HepG2 (cell line): ENCODE data around the gene ILRUN. TPM values are rescaled to one million over a fixed set of nuclear protein-coding genes. Genes with fewer than 3 reads are reported as not detected.
A peak's percentile ranks its signal among the peaks of the same experiment; 100 is the strongest.

Experiments
- CC2D1A ChIP-seq: sonication (generic); formaldehyde crosslinking; IDR thresholded peaks from 2 replicates; pipeline ENCODE4 v1.8.1; 2023; ENCODE audit warnings: mild to moderate bottlenecking, missing genetic modification reagents
- CTCF ChIP-seq: sonication (generic); formaldehyde crosslinking; IDR thresholded peaks from 2 replicates; pipeline ENCODE4 v1.5.0; 2020; ENCODE audit warnings: mild to moderate bottlenecking, missing genetic modification reagents, moderate library complexity
- DRAP1 ChIP-seq: IDR thresholded peaks from 2 replicates; pipeline ENCODE4 v1.6.1; 2016; ENCODE audit warnings: missing genetic modification reagents, missing compliant biosample characterization
- GTF2F1 ChIP-seq: fragments of 150-350 bp; IDR thresholded peaks from 2 replicates; pipeline ENCODE4 v1.6.1; 2014; ENCODE audit warnings: low read length
- HDAC6 ChIP-seq: fragments of 200-600 bp; sonication (generic); IDR thresholded peaks from 2 replicates; pipeline ENCODE4 v1.7.0; 2017; ENCODE audit warnings: mild to moderate bottlenecking, antibody characterized with exemption, low read length, low read depth
- HNF4A ChIP-seq: sonication (generic); formaldehyde crosslinking; IDR thresholded peaks from 2 replicates; pipeline ENCODE4 v1.4.0; 2020; ENCODE audit warnings: missing genetic modification reagents
- ISL2 ChIP-seq: sonication (generic); formaldehyde crosslinking; IDR thresholded peaks from 2 replicates; pipeline ENCODE4 v1.5.0; 2020; ENCODE audit warnings: missing genetic modification reagents
- KLF13 ChIP-seq: sonication (generic); formaldehyde crosslinking; IDR thresholded peaks from 2 replicates; pipeline ENCODE4 v1.4.0; 2020; ENCODE audit warnings: mild to moderate bottlenecking, missing genetic modification reagents
- MAF1 ChIP-seq: sonication (generic); formaldehyde crosslinking; IDR thresholded peaks from 2 replicates; pipeline ENCODE4 v1.5.0; 2020; ENCODE audit warnings: missing genetic modification reagents, borderline replicate concordance
- NFATC3 ChIP-seq: sonication (generic); formaldehyde crosslinking; IDR thresholded peaks from 2 replicates; pipeline ENCODE4 v1.5.1; 2020; ENCODE audit warnings: mild to moderate bottlenecking, missing genetic modification reagents
- PATZ1 ChIP-seq: sonication (generic); formaldehyde crosslinking; IDR thresholded peaks from 2 replicates; pipeline ENCODE4 v1.4.0; 2020; ENCODE audit warnings: missing genetic modification reagents
- REST ChIP-seq, 2 experiments: IDR thresholded peaks; 2 replicates each; pipeline ENCODE4 v1.6.1; 2011 to 2012; ENCODE audit warnings: low read length in 2 of 2, borderline replicate concordance in 1 of 2, low read depth in 1 of 2, mild to moderate bottlenecking in 1 of 2, moderate library complexity in 1 of 2
- RNF219 ChIP-seq: sonication (generic); formaldehyde crosslinking; IDR thresholded peaks from 2 replicates; pipeline ENCODE4 v1.5.0; 2020; ENCODE audit warnings: mild to moderate bottlenecking, missing genetic modification reagents
- SP1 ChIP-seq, 2 experiments: fragments of 450-650 bp in 1 of 2; sonication (generic) in 1 of 2; formaldehyde crosslinking in 1 of 2; IDR thresholded peaks; 2 replicates each; pipeline versions ENCODE4 v1.4.0 to v1.6.1; 2016 to 2020; ENCODE audit warnings: missing genetic modification reagents in 1 of 2
- ZFP62 ChIP-seq: sonication (generic); formaldehyde crosslinking; IDR thresholded peaks from 2 replicates; pipeline ENCODE4 v1.4.0; 2020; ENCODE audit warnings: missing genetic modification reagents
- ZNF10 ChIP-seq: sonication (generic); formaldehyde crosslinking; IDR thresholded peaks from 2 replicates; pipeline ENCODE4 v1.4.0; 2020; ENCODE audit warnings: mild to moderate bottlenecking, low read depth, missing genetic modification reagents, borderline replicate concordance
- ZNF232 ChIP-seq: sonication (generic); formaldehyde crosslinking; IDR thresholded peaks from 2 replicates; pipeline ENCODE4 v1.4.0; 2020; ENCODE audit warnings: missing genetic modification reagents, borderline replicate concordance
- ZNF597 ChIP-seq: sonication (generic); formaldehyde crosslinking; IDR thresholded peaks from 2 replicates; pipeline ENCODE4 v1.5.0; 2020; ENCODE audit warnings: missing genetic modification reagents
- polyA plus RNA-seq, 8 experiments: library from polyadenylated mRNA; depleted of rRNA in 3 of 8; stranded (reverse) in 7 of 8; unstranded in 1 of 8; fragments of >200 nt; fragmentation: Illumina TruSeq in 4 of 8; extraction: Trizol in 4 of 8; gene quantifications; 2 replicates each; pipeline versions ENCODE4 v1.2.1 to v1.2.3, GENCODE V29; 2011 to 2016; ENCODE audit warnings: low read depth in 4 of 8, missing spikeins in 1 of 8, mixed read lengths in 1 of 8; ENCODE audit not compliant: insufficient read depth in 1 of 8
- total RNA-seq, 5 experiments: library from RNA; depleted of rRNA; stranded (reverse); fragments of >200 nt; fragmentation: Illumina TruSeq; extraction: Trizol; gene quantifications; 2 replicates each; pipeline ENCODE4 v1.2.3, GENCODE V29; 2016; ENCODE audit warnings: low read depth in 1 of 5

The ILRUN gene
- total and polyA plus RNA-seq, 2 of the 13 experiments (the other 11 are each of a cell fraction or from before 2014, with no cell fraction given): 45.5 to 66.6 TPM

GRCh38 chr6:34656378-34657036, 40.1 kb downstream of the ILRUN start (continued):
- TF ChIP-seq HNF4A: no peak; the same call in 1 of the 2 replicates
- no peak for TF ChIP-seq CTCF (CRISPR knock-in tag)
- TF ChIP-seq REST (IDR thresholded peaks at IDR 0.05; ENCODE audit: borderline replicate concordance in 1 of 2, low read depth in 1 of 2, low read length in 2 of 2): no peak
- TF ChIP-seq ZFP62 (CRISPR knock-in tag): no peak
- no peak for TF ChIP-seq RNF219
- TF ChIP-seq NFATC3 (CRISPR knock-in tag): no peak
- 0 out of 2 replicates have a peak, but pooled peaks have one; percentile 24 for TF ChIP-seq PATZ1 (CRISPR knock-in tag)
- TF ChIP-seq CC2D1A (CRISPR knock-in tag): 0 out of 2 replicates have a peak, but pooled peaks have one; percentile 35
- no peak for TF ChIP-seq MAF1 (CRISPR knock-in tag)
- TF ChIP-seq ISL2 (CRISPR knock-in tag): 0 out of 2 replicates have a peak, but pooled peaks have one; percentile 14
- TF ChIP-seq GTF2F1: no peak
- TF ChIP-seq ZNF10 (CRISPR knock-in tag): no peak
- TF ChIP-seq SP1 (IDR thresholded peaks at IDR 0.05): no peak
- TF ChIP-seq SP1 (CRISPR knock-in tag; IDR thresholded peaks at IDR 0.05): no peak
- TF ChIP-seq KLF13 (CRISPR knock-in tag): no peak
- TF ChIP-seq ZNF232 (CRISPR knock-in tag): 0 out of 2 replicates have a peak, but pooled peaks have one; percentile 27
- TF ChIP-seq ZNF597 (CRISPR knock-in tag): no peak
- no peak for TF ChIP-seq DRAP1 (CRISPR knock-in tag)
- no peak for TF ChIP-seq HDAC6
